ENCODE measurements around the gene FCN3. TPM values are rescaled to one million over a fixed set of nuclear protein-coding genes. Genes with fewer than 3 reads are reported as not detected.

The FCN3 gene
- total RNA-seq, 4 donors from 2014 or later: 13.2 to 35.7 (median 19.3) TPM

- in situ Hi-C loops (cut with MboI; ENCODE audit: low sequenced_read_pairs in 4 of 4): no loop called here
- no peak for DNase-seq
- H3K4me1 ChIP-seq: no peaks in the 10 kb centered on the region
These were observed 37.9 kb downstream of the FCN3 start for GRCh38 chr1:27336756-27337155.

GRCh38 chr1:27335506-27336422 lies 38.9 kb downstream of the FCN3 start:
- DNase-seq: no peak
- H3K36me3 ChIP-seq: peaks cover 0 to 47% of the 10 kb centered on the region in 2 donors
- no peaks in the 10 kb centered on the region for H3K9me3 ChIP-seq
- H3K27ac ChIP-seq: no peak overlapping the region
- H3K4me1 ChIP-seq: no peaks in the 10 kb centered on the region
- no peak for TF ChIP-seq CTCF (IDR thresholded peaks at IDR 0.05 in 4 of 5, conservative IDR thresholded peaks at IDR 0.05 in 1 of 5)
- no peak for TF ChIP-seq POLR2A (IDR thresholded peaks at IDR 0.05)
- no peak for ATAC-seq
- H3K4me3 ChIP-seq: no peak overlapping the region
- intact Hi-C loops (cut with DNase I; ENCODE audit: low total_unique reads) (no loop called here), in situ Hi-C loops (cut with MboI; ENCODE audit: low sequenced_read_pairs in 4 of 4) (no loop called here)
- no peaks in the 10 kb centered on the region for H3K27me3 ChIP-seq

More at GRCh38 chr1:27336756-27337155, 37.9 kb downstream of the FCN3 start:
- no peak for TF ChIP-seq CTCF (IDR thresholded peaks at IDR 0.05 in 4 of 5, conservative IDR thresholded peaks at IDR 0.05 in 1 of 5)
- TF ChIP-seq POLR2A (IDR thresholded peaks at IDR 0.05): no peak
- H3K9me3 ChIP-seq: no peaks in the 10 kb centered on the region
- H3K27me3 ChIP-seq: no peaks in the 10 kb centered on the region
- H3K27ac ChIP-seq: no peak overlapping the region
- no peak for ATAC-seq
- H3K4me3 ChIP-seq: no peak overlapping the region
- intact Hi-C loops (cut with DNase I; ENCODE audit: low total_unique reads): no loop called here
- H3K36me3 ChIP-seq: peaks cover 0 to 45% of the 10 kb centered on the region in 2 donors

- in situ Hi-C loops (cut with MboI; ENCODE audit: low sequenced_read_pairs in 4 of 4) (no loop called here), intact Hi-C loops (cut with DNase I; ENCODE audit: low total_unique reads) (no loop called here)
- Histone ChIP-seq H3K36me3 (peaks cover 0 to 47% of the 10 kb centered on the region in 2 donors), H3K4me1 (peaks cover 5 to 6% of the 10 kb centered on the region in 2 donors), H3K27me3 (no peaks in the 10 kb centered on the region), H3K27ac (no peak overlapping the region), H3K4me3 (no peak overlapping the region), H3K9me3 (no peaks in the 10 kb centered on the region)
- TF ChIP-seq POLR2A (IDR thresholded peaks at IDR 0.05) (no peak), CTCF (IDR thresholded peaks at IDR 0.05 in 4 of 5, conservative IDR thresholded peaks at IDR 0.05 in 1 of 5) (no peak)
- no peak for ATAC-seq
- no peak for DNase-seq
These were observed 40.8 kb downstream of the FCN3 start for GRCh38 chr1:27333717-27334279.

GRCh38 chr1:27332536-27333281 lies 41.9 kb downstream of the FCN3 start:
- intact Hi-C loops (cut with DNase I; ENCODE audit: low total_unique reads): no loop called here

More at GRCh38 chr1:27332536-27333281, 41.9 kb downstream of the FCN3 start:
- Histone ChIP-seq H3K36me3 (peaks cover 0 to 47% of the 10 kb centered on the region in 2 donors), H3K9me3 (no peaks in the 10 kb centered on the region), H3K27me3 (no peaks in the 10 kb centered on the region), H3K4me1 (peaks cover 6 to 13% of the 10 kb centered on the region in 2 donors), H3K27ac (no peak overlapping the region), H3K4me3 (no peak overlapping the region)
- TF ChIP-seq POLR2A (IDR thresholded peaks at IDR 0.05): no peak
- TF ChIP-seq CTCF (IDR thresholded peaks at IDR 0.05 in 4 of 5, conservative IDR thresholded peaks at IDR 0.05 in 1 of 5): peak; percentile 39 to 81 (median 80)
- ATAC-seq (peak; percentile 30 to 47), DNase-seq (no peak)
- in situ Hi-C loops (cut with MboI; ENCODE audit: low sequenced_read_pairs in 4 of 4): no loop called here

Measured in gastrocnemius medialis (tissue), 4 donors.